ENCODE measurements around the gene MRPL24. TPM values are rescaled to one million over a fixed set of nuclear protein-coding genes. Genes with fewer than 3 reads are reported as not detected.

The MRPL24 gene
- total and polyA plus RNA-seq, 2 of the 13 experiments (the other 11 are each of a cell fraction or from before 2014, with no cell fraction given) = 38.1 to 42.9 TPM

- TF ChIP-seq HBP1 (CRISPR knock-in tag; IDR thresholded peaks at IDR 0.05; ENCODE audit: low read depth) (peak; percentile 53; the same call in 1 of the 2 replicates), MTA3 (CRISPR knock-in tag; IDR thresholded peaks at IDR 0.05) (no peak), MNT (IDR thresholded peaks at IDR 0.05) (peak; percentile 77), STAT5B (CRISPR knock-in tag; IDR thresholded peaks at IDR 0.05) (no peak), MIER2 (CRISPR knock-in tag; IDR thresholded peaks at IDR 0.05) (0 out of 2 replicates have a peak, but pooled peaks have one; percentile 38), TBX2 (CRISPR knock-in tag; IDR thresholded peaks at IDR 0.05; ENCODE audit: borderline replicate concordance) (peak; percentile 75), ZNF207 (IDR thresholded peaks at IDR 0.05; ENCODE audit: borderline replicate concordance) (no peak), ZNF460 (CRISPR knock-in tag; IDR thresholded peaks at IDR 0.05; ENCODE audit: borderline replicate concordance) (no peak), AKAP8 (CRISPR knock-in tag; IDR thresholded peaks at IDR 0.05) (0 out of 2 replicates have a peak, but pooled peaks have one; percentile 44), ZGPAT (CRISPR knock-in tag; IDR thresholded peaks at IDR 0.05) (peak; percentile 87), ZNF407 (CRISPR knock-in tag; IDR thresholded peaks at IDR 0.05; ENCODE audit: not compliant biosample characterization) (peak; percentile 27), U2AF1 (optimal IDR thresholded peaks at IDR 0.05; ENCODE audit: low read depth, low read length) (no peak), BATF2 (CRISPR knock-in tag; IDR thresholded peaks at IDR 0.05) (no peak; the same call in 1 of the 2 replicates), GPN1 (CRISPR knock-in tag; IDR thresholded peaks at IDR 0.05; ENCODE audit: borderline replicate concordance) (no peak), SP140L (CRISPR knock-in tag; IDR thresholded peaks at IDR 0.05; ENCODE audit: borderline replicate concordance) (no peak), ZMYM3 (CRISPR knock-in tag; IDR thresholded peaks at IDR 0.05) (no peak; the same call in 1 of the 2 replicates)
Measured at GRCh38 chr1:156751757-156752481, 11.0 kb upstream of the MRPL24 start (continued).

Measured in HepG2 (cell line).